Left ventricle myocardium inferior (tissue), 1 donor: ENCODE measurements around the gene PSMB3. TPM values are rescaled to one million over a fixed set of nuclear protein-coding genes. Genes with fewer than 3 reads are reported as not detected.

Experiments
- DNase-seq: peaks from one replicate; pipeline ENCODE4 v3.0.0-alpha.2; 2020
- H3K27ac ChIP-seq: fragments of 200-600 bp; replicated peaks from 2 replicates; pipeline ENCODE4 v1.8.0; 2021
- H3K27me3 ChIP-seq: fragments of 200-600 bp; 2 replicates; pipeline ENCODE4 v1.8.0; 2021; ENCODE audit warnings: low read depth
- H3K36me3 ChIP-seq: fragments of 200-600 bp; 2 replicates; pipeline ENCODE4 v1.8.0; 2021
- H3K4me1 ChIP-seq: fragments of 200-600 bp; 2 replicates; pipeline ENCODE4 v1.8.0; 2021
- H3K4me3 ChIP-seq: fragments of 200-600 bp; 2 replicates; pipeline ENCODE4 v1.8.0; 2021; ENCODE audit warnings: mild to moderate bottlenecking, moderate library complexity
- H3K9me3 ChIP-seq: fragments of 200-600 bp; replicated peaks from 2 replicates; pipeline ENCODE4 v1.8.0; 2021
- CTCF ChIP-seq: fragments of 200-600 bp; IDR thresholded peaks from 2 replicates; pipeline ENCODE4 v1.8.0; 2021; ENCODE audit warnings: antibody characterized with exemption, mild to moderate bottlenecking, borderline replicate concordance
- intact Hi-C: fragments of 100-400 bp; cut with micrococcal nuclease; formaldehyde crosslinking; loops from one replicate; pipeline ENCODE4 v1.11.0; 2022
- total RNA-seq: library from RNA; stranded (reverse); fragmentation: NEBNext Ultra II Directional; extraction: Animal tissue kit (Norgen Biotek cat#: 25700); gene quantifications from one replicate; pipeline ENCODE4 v1.2.1, GENCODE V29; 2021
- donor health status: DM: no; HTN: yes; CAD: no; lungs with severe emphysema.

PSMB3 gene
- total RNA-seq, 1 donor from 2014 or later, result 149 TPM

DNA sequence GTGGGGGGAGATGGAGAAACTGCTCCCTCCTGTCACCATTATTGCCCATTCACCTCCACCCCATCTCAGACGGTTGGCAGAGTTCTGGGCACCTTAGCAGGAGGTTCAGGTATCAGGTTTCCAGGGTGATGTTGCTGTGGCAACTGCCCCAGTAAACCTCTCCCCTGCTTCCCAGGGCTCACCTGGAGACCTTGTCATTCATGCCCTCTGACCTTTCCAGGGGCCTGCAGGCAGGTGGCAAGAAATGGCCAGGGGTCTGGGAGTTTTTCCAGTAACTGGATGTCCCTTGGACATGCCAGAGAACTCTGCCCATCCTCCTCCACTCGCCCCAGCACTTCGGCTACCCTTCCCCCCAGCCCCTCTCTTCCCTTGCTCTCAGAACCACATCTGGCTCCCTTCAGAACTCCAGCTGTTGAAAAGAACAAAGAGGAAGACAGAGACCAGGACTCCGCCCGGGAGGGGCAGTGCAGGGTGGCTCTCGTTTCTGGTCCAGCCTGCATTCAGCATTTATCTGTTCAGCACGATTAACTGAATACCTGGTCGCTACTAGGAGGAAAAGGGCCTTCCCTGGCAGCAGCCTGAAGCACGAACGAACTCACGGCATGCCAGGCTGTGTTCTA is 39.0 kb upstream of the PSMB3 start:
- no peak for DNase-seq
- H3K36me3 ChIP-seq, result peaks cover 94% of the 10 kb centered on the region
- intact Hi-C loops, result no loop called here
- peaks cover 45% of the 10 kb centered on the region for H3K4me1 ChIP-seq
- no peaks in the 10 kb centered on the region for H3K27me3 ChIP-seq
- no peak overlapping the region for H3K4me3 ChIP-seq
- no peak for TF ChIP-seq CTCF
- peak overlapping the region; percentile 8 for H3K27ac ChIP-seq
- H3K9me3 ChIP-seq, result no peaks in the 10 kb centered on the region

- Histone ChIP-seq H3K4me1 (peaks cover 28% of the 10 kb centered on the region), H3K9me3 (no peaks in the 10 kb centered on the region), H3K36me3 (peaks cover 97% of the 10 kb centered on the region), H3K4me3 (no peak overlapping the region), H3K27ac (no peak overlapping the region), H3K27me3 (no peaks in the 10 kb centered on the region)
- DNase-seq, result no peak
- no peak for TF ChIP-seq CTCF
- intact Hi-C loops, result no loop called here
These were observed 37.2 kb upstream of the PSMB3 start for GRCh38 chr17:38715216-38715943.

DNA sequence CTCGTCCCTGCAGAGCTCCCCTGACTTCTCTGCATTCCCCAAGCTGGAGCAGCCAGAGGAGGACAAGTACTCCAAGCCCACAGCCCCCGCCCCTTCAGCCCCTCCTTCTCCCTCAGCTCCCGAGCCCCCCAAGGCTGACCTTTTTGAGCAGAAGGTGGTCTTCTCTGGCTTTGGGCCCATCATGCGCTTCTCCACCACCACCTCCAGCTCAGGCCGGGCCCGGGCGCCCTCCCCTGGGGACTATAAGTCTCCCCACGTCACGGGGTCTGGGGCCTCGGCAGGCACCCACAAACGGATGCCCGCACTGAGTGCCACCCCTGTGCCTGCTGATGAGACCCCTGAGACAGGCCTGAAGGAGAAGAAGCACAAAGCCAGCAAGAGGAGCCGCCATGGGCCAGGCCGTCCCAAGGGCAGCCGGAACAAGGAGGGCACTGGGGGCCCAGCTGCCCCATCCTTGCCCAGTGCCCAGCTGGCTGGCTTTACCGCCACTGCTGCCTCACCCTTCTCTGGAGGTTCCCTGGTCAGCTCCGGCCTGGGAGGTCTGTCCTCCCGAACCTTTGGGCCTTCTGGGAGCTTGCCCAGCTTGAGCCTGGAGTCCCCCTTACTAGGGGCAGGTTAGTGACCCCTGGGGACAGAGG is 36.1 kb upstream of the PSMB3 start:
- H3K4me3 ChIP-seq, result no peak overlapping the region
- H3K27me3 ChIP-seq, result no peaks in the 10 kb centered on the region
- intact Hi-C loops, result no loop called here
- H3K27ac ChIP-seq, result no peak overlapping the region
- no peak for DNase-seq
- no peak for TF ChIP-seq CTCF
- H3K4me1 ChIP-seq, result peaks cover 17% of the 10 kb centered on the region
- no peaks in the 10 kb centered on the region for H3K9me3 ChIP-seq
- H3K36me3 ChIP-seq, result peaks cover 100% of the 10 kb centered on the region

- no peaks in the 10 kb centered on the region for H3K27me3 ChIP-seq
- no peak overlapping the region for H3K4me3 ChIP-seq
- H3K27ac ChIP-seq, result no peak overlapping the region
- H3K36me3 ChIP-seq, result peaks cover 100% of the 10 kb centered on the region
- no peak for TF ChIP-seq CTCF
- peaks cover 13% of the 10 kb centered on the region for H3K4me1 ChIP-seq
- H3K9me3 ChIP-seq, result no peaks in the 10 kb centered on the region
- no peak for DNase-seq
- intact Hi-C loops, result no loop called here
These were observed 35.3 kb upstream of the PSMB3 start for GRCh38 chr17:38717139-38717745.

GRCh38 chr17:38719289-38719942 is 33.1 kb upstream of the PSMB3 start:
- intact Hi-C loops, result no loop called here
- no peak overlapping the region for H3K4me3 ChIP-seq
- peaks cover 88% of the 10 kb centered on the region for H3K36me3 ChIP-seq
- H3K4me1 ChIP-seq, result peaks cover 9% of the 10 kb centered on the region
- H3K27me3 ChIP-seq, result no peaks in the 10 kb centered on the region
- no peak for DNase-seq
- H3K27ac ChIP-seq, result peak overlapping the region; percentile 12
- H3K9me3 ChIP-seq, result no peaks in the 10 kb centered on the region
- no peak for TF ChIP-seq CTCF
